GM12878 (cell line): ENCODE measurements around the gene CLDN9. TPM values are rescaled to one million over a fixed set of nuclear protein-coding genes. Genes with fewer than 3 reads are reported as not detected.

Experiments
- ATAC-seq: fragments of 200-7000 bp; cut with Tn5 transposase; 3 replicates; pipeline ENCODE4 v1.9.1; 2020; ENCODE audit warnings: mild to moderate bottlenecking, moderate library complexity
- BruUV-seq: library from RNA; stranded (reverse); fragments of 400-500 nt; replicated peaks from 2 replicates; lab custom pipeline; 2021; lab: Mats Ljungman, UMichigan
- CTCF ChIA-PET: fragments of 300-600 bp; sonication (Branson Sonifier 250); formaldehyde crosslinking; extraction: SDS; loops from one replicate; lab custom pipeline; 2021; ENCODE audit warnings: inconsistent platforms; lab: Yijun Ruan, JAX
- POLR2A ChIA-PET: fragments of 350-600 bp; formaldehyde crosslinking; extraction: SDS; loops from one replicate; lab custom pipeline; 2021; ENCODE audit warnings: inconsistent platforms; lab: Charles Lee
- RAD21 ChIA-PET: fragments of 300-600 bp; sonication (Branson Sonifier 250); formaldehyde crosslinking; loops from one replicate; lab custom pipeline; 2023; ENCODE audit warnings: antibody characterized with exemption; ENCODE audit not compliant: unreplicated experiment; lab: Charles Lee
- SMC1A ChIA-PET: fragments of 300-600 bp; sonication (Branson Sonifier 250); formaldehyde crosslinking; loops from one replicate; lab custom pipeline; 2023; ENCODE audit not compliant: unreplicated experiment, uncharacterized antibody; lab: Charles Lee
- DNase-seq: peaks from one replicate; pipeline ENCODE4 v3.0.0-alpha.2; 2011; ENCODE audit warnings: low read depth, low spot score
- FAIRE-seq: peaks from 3 replicates; lab custom pipeline; 2011; peaks lifted over from hg19 to GRCh38; lab: Jason Lieb, UNC
- H2AFZ ChIP-seq: 2 replicates; pipeline ENCODE4 v1.6.0; 2011; ENCODE audit warnings: low read depth, low read length, control low read depth; ENCODE audit not compliant: control insufficient read depth
- H3K27ac ChIP-seq: 2 replicates; pipeline ENCODE4 v1.5.1; 2011; ENCODE audit warnings: control low read depth; ENCODE audit not compliant: control insufficient read depth, insufficient read depth
- H3K27me3 ChIP-seq, 2 experiments: replicated peaks in 1 of 2; 2 replicates each; pipeline versions ENCODE4 v1.6.0 to v1.6.1; 2011; ENCODE audit warnings: low read length in 1 of 2; ENCODE audit not compliant: control insufficient read depth in 2 of 2, insufficient read depth in 2 of 2
- H3K36me3 ChIP-seq, 2 experiments: 2 replicates each; pipeline ENCODE4 v1.5.1; 2011; ENCODE audit warnings: low read length in 1 of 2; ENCODE audit not compliant: control insufficient read depth in 2 of 2, insufficient read depth in 2 of 2
- H3K4me1 ChIP-seq: 2 replicates; pipeline ENCODE4 v1.6.1; 2011; ENCODE audit warnings: mild to moderate bottlenecking, low read length, moderate library complexity, mixed read lengths; ENCODE audit not compliant: control insufficient read depth, insufficient read depth
- H3K4me2 ChIP-seq: 2 replicates; pipeline ENCODE4 v1.6.0; 2011; ENCODE audit warnings: control low read depth; ENCODE audit not compliant: control insufficient read depth, insufficient read depth
- H3K4me3 ChIP-seq: fragments of 200-600 bp; sonication (generic); 2 replicates; pipeline ENCODE4 v1.5.1; 2016
- H3K79me2 ChIP-seq: 2 replicates; pipeline ENCODE4 v1.6.0; 2011; ENCODE audit warnings: low read length; ENCODE audit not compliant: control insufficient read depth, insufficient read depth
- H3K9ac ChIP-seq: 2 replicates; pipeline ENCODE4 v1.8.0; 2011; ENCODE audit warnings: low read length, control low read depth, mixed read lengths; ENCODE audit not compliant: control insufficient read depth, insufficient read depth
- H3K9me3 ChIP-seq: replicated peaks from 3 replicates; pipeline ENCODE4 v1.5.1; 2011; ENCODE audit warnings: mild to moderate bottlenecking, low read length; ENCODE audit not compliant: control insufficient read depth, insufficient read depth
- H4K20me1 ChIP-seq: 2 replicates; pipeline ENCODE4 v1.6.0; 2011; ENCODE audit not compliant: control insufficient read depth, insufficient read depth
- SKIL ChIP-seq: fragments of 450-650 bp; IDR thresholded peaks from 2 replicates; pipeline ENCODE4 v1.6.1; 2017; ENCODE audit warnings: mild to moderate bottlenecking, low read depth, inconsistent platforms; ENCODE audit not compliant: poor library complexity, severe bottlenecking
- TCF3 ChIP-seq: IDR thresholded peaks from 2 replicates; pipeline ENCODE4 v1.6.1; 2012; ENCODE audit warnings: low read depth, mild to moderate bottlenecking, low read length, borderline replicate concordance; ENCODE audit not compliant: insufficient read depth
- ZBTB40 ChIP-seq: fragments of 450-650 bp; IDR thresholded peaks from 2 replicates; pipeline ENCODE4 v1.6.1; 2016; ENCODE audit warnings: mild to moderate bottlenecking, moderate library complexity, borderline replicate concordance
- ZNF622 ChIP-seq: fragments of 450-650 bp; IDR thresholded peaks from 2 replicates; pipeline ENCODE4 v1.6.1; 2017; ENCODE audit warnings: mild to moderate bottlenecking, inconsistent platforms
- WGBS: methylation state at CpG from one replicate; pipeline ENCODE4 v1.1.6; 2016; ENCODE audit warnings: low lambda C conversion rate; ENCODE audit not compliant: insufficient replicate concordance, insufficient coverage; ENCODE audit errors: missing lambda C conversion rate; 5-methylcytosine and 5-hydroxymethylcytosine counted together
- in situ Hi-C: fragments of 300-500 bp; cut with MboI; formaldehyde crosslinking; loops from 9 replicates; pipeline ENCODE4 v1.14.3; 2018; ENCODE audit warnings: mixed read lengths
- intact Hi-C: fragments of 100-400 bp; cut with micrococcal nuclease; formaldehyde crosslinking; loops from one replicate; pipeline ENCODE4 v1.14.2; 2022; ENCODE audit not compliant: unreplicated experiment
- polyA plus RNA-seq, 11 experiments: library from polyadenylated mRNA; depleted of rRNA in 4 of 11; unstranded in 6 of 11; stranded (reverse) in 5 of 11; fragments of >200 nt; fragmentation: Nextera tagmentation in 4 of 11; fragmentation: Illumina TruSeq in 1 of 11; extraction: Ambion mirVana in 4 of 11; extraction: Trizol in 1 of 11; gene quantifications; 1 replicate in 1 of 11; 2 replicates in 10 of 11; pipeline versions ENCODE4 v1.2.1 to v1.2.3, GENCODE V29; 2011 to 2016; ENCODE audit warnings: inconsistent platforms in 2 of 11, missing spikeins in 2 of 11, low read depth in 1 of 11
- total RNA-seq, 4 experiments: library from RNA; depleted of rRNA in 3 of 4; stranded (reverse); fragments of >200 nt in 3 of 4; fragmentation: Illumina TruSeq in 1 of 4; extraction: Trizol in 1 of 4; gene quantifications; 2 replicates each; pipeline versions ENCODE4 v1.2.1 to v1.2.3, GENCODE V29; 2013 to 2021

The CLDN9 gene
- total and polyA plus RNA-seq, 10 of the 15 experiments (the other 5 are each of a cell fraction or from before 2014, with no cell fraction given), result not detected

GRCh38 chr16:2996298-2996697, 16.4 kb upstream of the CLDN9 start:
- intact Hi-C loops, result no loop called here

More at GRCh38 chr16:2996298-2996697, 16.4 kb upstream of the CLDN9 start:
- H2AFZ ChIP-seq, result no peak overlapping the region
- H3K4me1 ChIP-seq, result no peaks in the 10 kb centered on the region
- no peaks in the 10 kb centered on the region for H3K79me2 ChIP-seq
- DNase-seq (no peak), ATAC-seq (no peak), FAIRE-seq (no peak)
- no peak overlapping the region for H3K4me2 ChIP-seq
- CTCF ChIA-PET, result no interaction called here
- no peaks in the 10 kb centered on the region for H3K36me3 ChIP-seq
- no peaks in the 10 kb centered on the region for H3K9me3 ChIP-seq
- no TSS peak for BruUV-seq
- 39% methylated on average over 11 of the region's 13 CpGs for WGBS
- H3K4me3 ChIP-seq, result no peak overlapping the region
- TF ChIP-seq SKIL (no peak), ZBTB40 (no peak), ZNF622 (no peak), TCF3 (no peak)
- POLR2A ChIA-PET, result no interaction called here
- H3K27me3 ChIP-seq, result peaks cover 0 to 8% of the 10 kb centered on the region in 2 experiments; a peak in 3 of 4 replicates
- H4K20me1 ChIP-seq, result no peaks in the 10 kb centered on the region
- H3K27ac ChIP-seq, result no peak overlapping the region
- no peak overlapping the region for H3K9ac ChIP-seq
- in situ Hi-C loops, result no loop called here
- SMC1A ChIA-PET, result no interaction called here
- RAD21 ChIA-PET, result no interaction called here
